Stimulated activated CD4-positive, alpha-beta T cell treated with anti-CD3 and anti-CD28 coated beads, Interleukin-15, amount 100 ng/mL, for 1 hour (primary cell): ENCODE results near the gene UGT8.
"Not testable (repeated sequence)": the region's sequence is repeated elsewhere in the genome, so short reads cannot be mapped to it uniquely, and the experiment has no call there.

Experiments used
- DNase-seq, 2 donors: peaks; one replicate each; pipeline ENCODE4 v3.0.0-alpha.2; 2020; ENCODE audit warnings: low read depth in 1 of 2, low spot score in 1 of 2

Gene UGT8, protein sequence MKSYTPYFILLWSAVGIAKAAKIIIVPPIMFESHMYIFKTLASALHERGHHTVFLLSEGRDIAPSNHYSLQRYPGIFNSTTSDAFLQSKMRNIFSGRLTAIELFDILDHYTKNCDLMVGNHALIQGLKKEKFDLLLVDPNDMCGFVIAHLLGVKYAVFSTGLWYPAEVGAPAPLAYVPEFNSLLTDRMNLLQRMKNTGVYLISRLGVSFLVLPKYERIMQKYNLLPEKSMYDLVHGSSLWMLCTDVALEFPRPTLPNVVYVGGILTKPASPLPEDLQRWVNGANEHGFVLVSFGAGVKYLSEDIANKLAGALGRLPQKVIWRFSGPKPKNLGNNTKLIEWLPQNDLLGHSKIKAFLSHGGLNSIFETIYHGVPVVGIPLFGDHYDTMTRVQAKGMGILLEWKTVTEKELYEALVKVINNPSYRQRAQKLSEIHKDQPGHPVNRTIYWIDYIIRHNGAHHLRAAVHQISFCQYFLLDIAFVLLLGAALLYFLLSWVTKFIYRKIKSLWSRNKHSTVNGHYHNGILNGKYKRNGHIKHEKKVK

DNA sequence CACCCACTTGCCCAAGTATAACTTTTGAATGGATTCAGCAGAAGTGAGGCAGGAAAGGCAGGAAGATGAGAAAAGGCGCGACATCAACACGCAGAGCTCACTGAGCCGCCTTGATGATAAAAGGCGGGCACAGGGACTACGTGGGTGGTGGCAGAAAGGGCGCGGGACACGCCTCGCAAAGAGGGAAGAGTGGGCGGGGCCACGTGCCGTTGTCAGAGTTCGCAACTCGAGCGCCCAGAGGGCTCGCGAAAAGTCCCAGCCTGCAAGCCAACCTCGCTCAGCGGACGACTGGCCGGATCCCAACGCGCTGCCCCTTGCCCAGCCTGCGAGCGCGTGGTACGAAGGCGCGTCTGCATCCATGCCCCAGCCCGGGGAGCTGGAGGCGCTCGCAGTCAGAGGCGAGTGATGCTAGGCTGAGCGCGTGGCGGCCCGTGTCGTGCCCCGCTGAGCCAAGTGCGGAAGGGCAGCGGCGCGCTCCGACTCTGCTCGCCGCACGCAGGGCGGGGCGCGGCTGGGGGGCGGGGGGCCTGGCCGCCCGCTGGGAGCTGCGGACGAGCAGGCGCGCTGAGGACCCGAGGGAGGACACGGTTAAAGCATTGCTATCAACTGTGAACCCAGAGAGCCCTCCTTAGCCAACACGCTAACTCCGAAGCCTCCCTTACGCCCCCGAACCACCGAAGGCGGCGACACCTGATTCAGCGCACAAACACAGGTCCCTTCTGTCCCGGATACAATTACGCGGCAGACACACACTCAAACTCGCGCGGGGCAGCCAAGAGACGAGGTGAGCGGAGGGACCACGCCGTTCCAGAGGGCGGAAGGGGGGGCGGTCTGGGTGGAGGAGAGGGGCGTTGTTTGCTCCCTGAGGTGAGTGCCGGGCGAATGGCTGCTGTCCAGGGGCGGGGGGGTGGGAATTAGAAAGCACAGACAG lies at the start of gene UGT8:
UGT8 (plus strand) TSS at position 617 of the 931 bp plus-strand sequence. CDS start 24,074 bp downstream, outside the sequence.
- no peak for DNase-seq

DNA sequence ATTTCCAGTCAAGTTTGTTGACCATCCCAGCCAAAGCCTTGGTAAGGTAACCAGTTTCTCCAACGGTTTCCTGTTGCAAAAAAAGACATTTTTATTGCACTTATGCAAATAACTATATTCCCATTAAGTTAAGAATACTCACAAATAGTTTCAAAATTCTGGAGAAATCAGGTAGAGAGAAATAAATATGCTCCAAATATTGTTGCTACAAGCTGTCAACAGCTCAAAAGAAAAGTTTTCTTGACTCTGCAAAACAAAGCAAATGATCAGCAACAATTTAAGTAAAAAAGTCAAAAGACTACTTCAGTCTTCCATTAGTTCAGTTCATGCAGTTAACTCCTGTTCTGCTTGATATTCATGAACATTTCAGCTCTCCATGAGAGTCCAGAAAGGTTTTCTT lies 49.0 kb upstream of the UGT8 start:
- DNase-seq: no peak

DNA sequence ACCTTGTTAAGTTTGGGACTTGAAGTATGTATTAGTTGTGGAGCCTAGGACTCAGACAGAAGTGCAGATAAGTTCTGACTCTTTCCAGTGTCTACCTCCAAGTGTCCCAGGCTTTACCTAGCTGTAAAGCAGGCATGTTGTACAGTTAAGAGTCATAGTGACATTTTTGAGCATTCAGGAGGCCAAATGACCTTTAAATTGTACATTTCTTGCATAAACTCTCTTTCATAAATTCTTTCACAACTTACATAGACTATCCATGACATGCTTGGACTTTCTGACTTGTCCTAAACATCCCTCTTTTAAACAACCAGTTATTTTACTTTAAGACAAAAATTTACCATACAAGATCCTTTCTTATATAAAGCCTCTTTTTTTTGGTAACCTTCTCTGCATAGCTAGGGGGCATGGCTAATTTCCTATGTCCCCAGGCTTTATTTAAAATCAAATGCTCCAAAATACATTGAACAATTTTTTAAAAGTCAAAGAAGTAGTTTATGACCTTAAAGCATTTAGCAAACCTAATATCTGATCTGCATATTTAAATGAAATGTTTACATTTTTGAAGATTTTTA lies 40.1 kb upstream of the UGT8 start:
- DNase-seq: no peak

- DNase-seq: no peak
These were observed 37.0 kb upstream of the UGT8 start for GRCh38 chr4:114561590-114561989.

DNA sequence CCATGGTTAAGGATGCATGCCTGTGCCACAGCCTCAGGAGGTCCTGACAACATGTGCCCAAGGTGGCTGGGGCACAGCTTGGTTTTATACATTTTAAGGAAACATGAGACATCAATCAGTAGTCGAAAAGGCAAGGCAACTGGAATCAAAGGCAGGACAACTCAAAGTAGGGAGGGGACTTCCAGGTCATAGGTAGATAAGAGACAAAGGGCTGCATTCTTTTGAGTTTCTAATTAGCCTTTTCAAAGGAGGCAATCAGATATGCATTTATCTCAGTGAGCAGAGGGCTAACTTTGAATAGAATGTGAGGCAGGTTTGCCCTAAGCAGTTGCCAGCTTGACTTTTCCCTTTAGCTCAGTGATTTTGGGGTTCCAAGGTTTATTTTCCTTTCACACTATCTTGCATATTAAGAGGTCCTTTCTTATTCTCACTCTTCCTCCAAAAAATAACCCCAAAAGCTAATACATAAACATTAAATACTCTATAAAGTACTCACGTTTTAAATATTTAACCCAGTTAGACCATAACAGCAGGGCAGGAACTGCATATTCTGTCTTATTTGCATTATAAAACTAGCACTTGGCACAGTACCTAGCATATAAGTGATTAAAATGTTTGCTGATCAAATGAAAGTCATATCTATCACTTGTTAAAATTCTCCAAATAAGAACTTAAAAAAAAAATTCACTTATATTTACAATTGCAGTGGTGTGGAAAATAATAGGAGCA lies 36.3 kb upstream of the UGT8 start:
- DNase-seq: no peak

DNA sequence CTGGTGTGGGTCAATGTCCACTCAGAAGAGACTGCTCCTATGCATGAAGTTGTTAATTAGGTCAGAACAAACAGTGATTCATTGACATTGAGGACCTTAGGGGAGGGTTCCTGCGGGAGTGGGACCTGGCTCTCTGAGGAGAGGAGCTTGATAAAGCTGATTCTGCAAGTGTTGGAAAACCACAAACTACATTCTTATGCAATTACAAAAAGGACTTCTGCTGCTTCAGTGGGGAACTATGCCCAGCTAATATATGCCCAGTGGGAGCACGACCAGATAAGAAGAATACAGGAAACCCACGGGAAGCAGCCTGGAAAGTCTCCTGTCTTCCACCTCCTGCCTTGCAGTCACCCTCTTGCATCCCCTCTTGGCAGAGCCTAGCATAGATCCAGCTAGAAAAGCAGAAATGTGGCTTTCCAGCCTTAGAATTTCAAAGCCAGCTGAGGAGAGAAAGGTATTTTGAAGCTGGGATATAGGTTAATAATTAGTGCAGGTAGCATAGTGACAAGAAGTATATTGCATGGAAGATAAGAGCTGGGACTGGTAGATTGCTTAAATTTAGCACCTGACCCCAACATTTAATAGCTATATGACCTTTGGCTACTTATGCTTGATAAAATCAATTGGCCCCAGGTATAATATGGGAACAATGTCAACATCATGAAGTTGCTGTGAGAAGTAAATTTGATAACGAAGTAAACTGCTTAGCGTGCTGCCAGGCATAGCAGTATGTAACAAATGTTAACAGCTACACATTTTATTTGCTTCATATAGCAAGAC lies 34.9 kb upstream of the UGT8 start:
- no peak for DNase-seq

DNA sequence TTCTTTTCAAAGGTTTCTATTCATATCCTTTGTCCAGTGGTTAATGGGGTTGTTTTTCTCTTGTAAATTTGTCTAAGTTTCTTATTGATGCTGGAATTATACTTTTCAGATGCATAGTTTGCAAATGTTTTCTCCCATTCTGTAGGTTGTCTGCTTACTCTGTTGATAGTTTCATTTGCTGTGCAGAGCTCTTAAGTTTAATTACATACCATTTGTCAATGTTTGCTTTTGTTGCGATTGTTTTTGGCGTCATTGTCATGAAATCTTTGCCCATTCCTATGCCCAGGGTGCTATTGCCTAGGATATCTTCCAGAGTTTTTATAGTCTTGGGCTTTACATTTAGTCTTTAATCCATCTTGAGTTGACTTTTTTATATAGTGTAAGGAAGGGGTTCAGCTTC lies 21.2 kb upstream of the UGT8 start:
- DNase-seq: no peak

- DNase-seq: no peak
These were observed 16.0 kb upstream of the UGT8 start for GRCh38 chr4:114582621-114583020.

DNA sequence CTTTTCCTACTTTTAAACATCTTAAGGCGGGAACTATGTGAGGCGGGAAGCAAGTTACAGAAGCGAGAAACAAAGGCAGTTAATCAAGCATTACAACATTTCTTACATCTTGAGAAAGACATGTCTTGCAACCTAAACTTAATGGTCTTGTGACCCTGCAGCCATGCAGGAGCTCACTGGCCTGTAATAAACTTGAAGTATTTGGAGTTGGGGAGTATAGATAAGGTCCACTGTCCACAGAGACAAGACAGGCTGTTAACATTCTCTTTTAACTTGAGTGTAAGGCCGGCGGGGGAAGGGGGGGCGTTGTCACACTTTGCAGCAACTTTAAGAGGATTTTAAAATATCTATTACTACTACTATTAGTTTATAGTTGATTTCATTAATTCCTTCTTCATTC lies 10.3 kb upstream of the UGT8 start:
- DNase-seq: no peak

GRCh38 chr4:114590360-114590759 lies 8.2 kb upstream of the UGT8 start:
- DNase-seq: not testable (repeated sequence)

DNA sequence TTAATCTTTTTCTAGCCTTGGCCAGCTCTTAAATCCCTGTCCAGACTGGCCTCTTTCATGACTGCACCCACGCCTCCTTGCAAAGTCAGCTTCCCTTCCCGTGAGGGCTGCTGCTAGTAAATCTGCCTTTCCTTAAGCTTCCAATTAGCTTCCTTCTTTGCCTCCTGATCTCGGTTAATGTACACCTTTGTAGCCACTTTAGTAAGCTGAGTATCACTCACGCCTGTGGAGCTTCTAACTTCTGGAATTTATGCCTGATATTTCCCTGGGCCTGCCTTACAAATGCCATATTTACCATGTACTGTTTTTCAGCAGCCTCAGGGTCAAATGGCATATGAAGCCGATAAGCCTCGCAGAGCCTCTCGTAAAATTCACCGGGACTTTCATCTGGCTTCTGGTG lies 5.1 kb upstream of the UGT8 start:
- DNase-seq: no peak

- no peak for DNase-seq
These were observed 3.4 kb upstream of the UGT8 start for GRCh38 chr4:114595207-114595606.

DNA sequence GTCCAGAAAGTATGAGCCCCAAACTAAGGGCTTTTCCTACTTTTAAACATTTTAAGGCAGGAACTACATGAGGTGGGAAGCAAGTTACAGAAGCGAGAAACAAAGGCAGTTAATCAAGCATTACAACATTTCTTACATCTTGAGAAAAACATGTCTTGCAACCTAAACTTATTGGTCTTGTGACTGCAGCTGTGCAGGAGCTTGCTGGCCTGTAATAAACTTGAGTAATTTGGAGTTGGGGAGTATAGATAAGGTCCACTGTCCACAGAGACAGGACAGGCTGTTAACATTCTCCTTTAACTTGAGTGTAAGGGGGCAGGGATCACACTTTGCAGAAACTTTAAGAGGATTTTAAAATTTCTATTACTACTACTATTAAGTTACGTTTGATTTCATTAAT lies 2.7 kb upstream of the UGT8 start:
- DNase-seq: no peak

GRCh38 chr4:114597410-114598115 lies 1.0 kb upstream of the UGT8 start:
- no peak for DNase-seq

GRCh38 chr4:114599231-114599902 lies 760 bp downstream of the UGT8 start:
- DNase-seq: no peak

GRCh38 chr4:114599903-114600552 lies 1.4 kb downstream of the UGT8 start:
- DNase-seq: no peak

DNA sequence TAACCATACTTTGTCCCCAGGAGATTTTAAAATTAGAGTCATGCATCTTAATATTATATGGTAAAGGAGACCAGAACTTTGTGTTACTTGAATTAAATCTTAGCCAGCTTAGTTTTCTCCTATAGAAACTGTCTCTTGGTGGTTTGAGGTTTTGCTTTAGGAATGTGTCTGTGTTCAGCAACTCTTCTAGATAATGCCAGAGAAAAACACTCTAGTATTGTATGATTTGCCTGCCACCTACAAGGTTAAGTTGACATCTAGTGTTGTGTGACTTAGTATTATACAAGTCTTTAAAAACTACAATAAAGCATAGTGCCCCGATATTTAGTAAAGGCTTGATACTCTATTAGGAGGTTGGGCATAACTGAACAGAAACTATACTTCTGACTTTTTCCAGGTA lies 2.1 kb downstream of the UGT8 start:
- DNase-seq: no peak

DNA sequence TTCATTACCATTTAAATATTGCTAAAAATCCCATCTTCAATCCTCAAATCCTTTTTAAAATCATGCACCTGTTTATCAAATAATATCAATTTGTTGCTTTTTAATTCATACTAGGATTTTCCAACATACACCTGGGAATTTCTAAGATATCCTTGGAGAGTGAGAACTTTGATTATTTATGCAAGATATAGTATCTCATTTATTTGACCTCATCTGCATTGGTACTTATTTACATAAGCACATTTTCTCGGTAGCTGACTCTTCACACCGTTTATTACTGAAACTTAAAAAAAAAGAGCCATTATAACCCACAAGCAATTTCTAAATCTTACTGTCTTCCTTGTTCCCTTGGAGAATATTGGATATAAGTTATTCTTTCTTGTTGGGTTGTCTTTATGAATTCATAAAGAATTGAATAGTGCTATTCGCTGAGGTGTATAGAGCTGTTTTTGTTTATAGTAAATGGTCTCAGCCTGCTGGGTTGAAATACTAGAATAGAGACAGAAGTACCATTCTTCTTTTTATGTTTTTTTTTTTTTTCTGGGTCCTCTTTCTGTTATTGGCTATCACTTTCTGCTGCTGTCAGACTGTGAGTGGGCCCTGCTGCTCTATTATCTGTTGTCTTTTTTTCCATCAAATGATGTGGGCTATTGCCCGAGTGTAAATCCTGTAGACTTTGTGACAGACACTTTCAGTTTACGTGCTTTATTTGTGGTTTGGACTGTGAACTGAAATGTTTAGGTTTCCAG lies 2.9 kb downstream of the UGT8 start:
- no peak for DNase-seq
